Activated CD8-positive, alpha-beta memory T cell treated with anti-CD3 and anti-CD28 coated beads, Interleukin-2, amount 50 U/mL, for 1 hour (primary cell): ENCODE measurements around the gene RSPO4.

Experiments
- DNase-seq: peaks from one replicate; pipeline ENCODE4 v3.0.0-alpha.2; 2020; ENCODE audit errors: extremely low read depth

RSPO4 gene

DNA sequence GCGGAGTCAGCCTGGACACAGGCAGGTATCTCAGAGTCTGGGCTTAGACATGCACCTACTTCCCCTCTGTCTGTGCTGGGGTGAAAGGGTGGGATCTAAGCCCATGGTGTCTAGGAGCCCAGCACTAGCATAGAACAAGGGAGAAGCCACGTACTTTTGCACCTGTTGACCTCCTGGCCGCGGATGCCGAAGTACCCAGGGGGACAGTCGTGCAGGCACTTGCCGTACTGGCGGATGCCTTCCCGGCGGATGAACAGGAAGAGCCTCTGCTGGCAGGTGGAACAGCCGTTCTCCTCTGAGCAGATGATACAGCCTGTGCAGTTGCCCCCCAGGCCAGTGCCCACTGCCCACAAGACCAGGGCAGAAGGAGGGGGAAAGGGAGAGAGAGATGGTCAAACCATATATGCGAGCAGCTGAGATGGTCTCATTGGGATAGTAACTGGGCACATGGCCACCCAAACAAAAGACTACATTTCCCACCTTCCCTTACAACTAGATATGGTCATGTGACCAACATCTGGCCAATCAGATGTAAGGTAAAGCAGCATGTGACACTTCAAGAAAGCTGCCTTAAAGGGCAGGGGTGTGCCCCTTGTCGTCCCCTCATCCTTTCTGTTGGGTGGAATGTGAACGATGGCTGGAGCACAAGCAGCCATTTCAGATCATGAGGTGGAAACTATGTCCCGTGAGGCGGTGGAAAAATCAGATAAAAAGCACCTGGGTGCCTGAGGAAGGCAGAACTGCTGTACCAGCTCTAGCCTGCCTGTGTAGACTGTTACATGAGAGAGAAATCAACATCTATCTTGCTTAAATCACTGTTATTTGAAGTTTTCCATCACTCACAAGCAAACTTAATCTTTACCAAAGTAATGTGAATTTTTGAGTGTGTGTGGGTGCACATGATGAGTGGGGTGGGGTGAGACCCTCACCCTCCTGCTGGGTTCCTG lies 34.0 kb downstream of the RSPO4 start:
- no peak for DNase-seq

GRCh38 chr20:965956-966355 lies 36.2 kb downstream of the RSPO4 start:
- DNase-seq: no peak

- DNase-seq: no peak
Measured at GRCh38 chr20:963795-964194, 38.3 kb downstream of the RSPO4 start.

DNA sequence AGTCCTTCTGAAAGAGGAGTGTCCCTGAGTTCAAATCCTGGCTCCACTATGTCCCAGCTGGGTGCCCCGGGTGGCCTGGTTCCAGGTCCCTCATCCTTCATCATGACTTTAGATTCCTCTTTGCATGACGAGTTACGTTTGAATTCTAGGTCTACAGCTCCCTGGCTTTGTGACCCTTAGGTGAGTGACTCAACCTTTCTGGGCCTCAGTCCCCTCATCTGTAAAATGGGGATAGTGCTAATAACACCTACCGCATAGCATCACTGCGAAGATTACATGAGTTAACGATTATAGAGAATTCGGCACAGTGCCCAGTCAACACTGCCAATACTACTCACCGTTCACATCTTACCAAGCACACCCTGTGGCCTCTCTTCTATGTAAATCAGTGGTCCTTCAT lies 39.4 kb downstream of the RSPO4 start:
- no peak for DNase-seq

- no peak for DNase-seq
Measured at GRCh38 chr20:962223-962622, 39.9 kb downstream of the RSPO4 start.

- DNase-seq: no peak
Measured at GRCh38 chr20:961768-962167, 40.3 kb downstream of the RSPO4 start.

GRCh38 chr20:959996-960615 lies 42.0 kb downstream of the RSPO4 start:
- DNase-seq: no peak

DNA sequence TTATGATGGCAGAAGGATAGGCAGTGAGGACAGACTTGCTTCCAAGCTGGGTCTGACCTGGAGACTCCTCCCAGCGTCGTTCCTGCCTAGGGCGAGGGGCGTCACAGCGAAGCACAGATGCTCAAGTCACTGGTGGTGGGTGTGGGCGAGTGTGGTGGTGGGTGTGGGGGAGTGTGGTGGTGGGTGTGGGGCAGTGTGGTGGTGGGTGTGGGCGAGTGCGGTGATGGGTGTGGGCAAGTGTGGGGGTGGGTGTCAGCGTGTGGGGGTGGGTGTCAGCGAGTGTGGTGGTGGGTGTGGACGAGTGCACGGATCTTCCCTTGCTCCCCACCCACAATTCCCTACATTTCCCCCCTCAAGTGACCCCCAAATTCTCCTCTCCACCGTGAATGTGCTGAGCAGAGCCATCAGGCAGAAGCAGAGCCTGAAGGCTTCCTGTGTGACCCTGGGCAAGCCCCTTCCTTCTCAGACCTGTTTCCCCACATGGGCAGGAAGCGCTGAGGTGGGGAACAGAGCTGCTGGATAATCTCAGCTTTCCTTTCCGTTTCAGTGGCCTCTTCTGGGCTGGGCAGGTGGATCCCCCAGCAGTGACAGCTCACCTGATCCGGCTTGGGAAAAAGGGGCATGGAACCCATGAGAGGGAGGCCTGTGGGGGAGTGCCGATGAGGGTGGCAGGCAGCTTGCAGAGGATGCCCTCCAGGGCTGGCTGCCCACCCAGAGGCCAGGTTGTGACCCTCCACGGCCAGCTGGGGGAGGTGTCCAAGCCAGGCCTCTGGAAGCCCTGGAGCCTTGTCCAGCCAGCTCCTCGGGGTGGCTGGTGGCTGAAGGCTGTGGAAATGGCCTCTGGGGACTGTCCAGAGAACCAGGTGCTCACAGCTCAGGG lies 42.9 kb downstream of the RSPO4 start:
- no peak for DNase-seq

DNA sequence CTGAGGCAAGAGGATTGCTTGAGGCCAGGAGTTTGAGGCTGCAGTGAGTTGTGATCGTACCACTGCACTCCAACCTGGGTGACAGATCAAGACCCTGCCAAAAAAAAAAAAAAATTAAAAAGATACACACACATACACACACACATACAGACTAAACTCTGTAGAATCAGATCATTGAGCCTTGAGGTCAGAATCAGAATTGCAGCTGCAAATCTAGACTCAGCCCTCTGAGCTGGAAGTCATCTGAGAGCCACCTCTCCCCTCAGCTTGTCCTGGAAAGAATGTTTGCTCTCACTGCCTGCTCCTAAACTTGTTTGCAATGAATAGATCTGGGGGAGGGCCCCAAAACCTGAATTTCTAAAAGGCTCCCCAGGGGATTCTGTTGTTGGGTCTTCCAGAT lies 44.6 kb downstream of the RSPO4 start:
- DNase-seq: no peak

- DNase-seq: peak; percentile 32
Measured at GRCh38 chr20:956330-956951, 45.7 kb downstream of the RSPO4 start.

- no peak for DNase-seq
Measured at GRCh38 chr20:955656-956055, 46.5 kb downstream of the RSPO4 start.

DNA sequence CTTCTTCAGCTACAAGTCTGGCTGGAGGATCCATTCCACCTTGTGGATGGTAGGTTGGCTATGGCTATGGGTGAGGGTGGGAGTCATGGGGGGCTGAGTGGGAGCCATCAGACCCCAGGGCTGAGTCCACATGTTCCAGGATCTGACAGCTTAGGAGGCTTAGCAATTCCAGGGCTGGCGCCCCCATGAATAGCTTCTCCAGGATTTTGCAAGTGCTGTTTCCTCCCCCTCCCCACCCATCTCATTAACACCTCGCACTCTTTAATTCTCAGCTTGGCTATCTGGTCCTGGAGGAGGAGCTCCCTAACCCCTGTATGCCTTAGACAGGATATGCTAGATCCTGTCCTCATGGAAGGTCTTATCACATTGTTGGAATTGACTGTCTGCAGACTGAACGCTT lies 47.0 kb downstream of the RSPO4 start:
- DNase-seq: no peak

DNA sequence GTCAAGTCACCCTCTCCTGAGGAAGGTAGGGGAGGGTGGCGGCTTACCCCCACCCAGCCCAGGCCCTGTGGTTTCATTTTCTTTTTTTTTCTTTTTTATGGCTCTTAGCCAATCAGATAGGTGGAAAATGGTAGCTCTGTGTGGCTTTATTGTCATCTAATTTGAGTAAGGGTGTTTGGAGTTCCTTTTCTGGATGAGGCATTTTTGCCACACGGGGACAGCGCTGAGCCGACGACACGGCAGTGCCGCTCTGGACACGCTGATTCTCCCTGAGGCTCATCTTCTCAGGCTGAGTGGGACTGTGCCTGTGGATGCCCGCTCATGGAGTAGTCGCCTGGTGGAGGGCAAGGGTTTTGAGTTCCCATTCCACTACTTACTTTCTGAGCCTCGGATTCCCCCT lies 48.4 kb downstream of the RSPO4 start:
- DNase-seq: no peak

DNA sequence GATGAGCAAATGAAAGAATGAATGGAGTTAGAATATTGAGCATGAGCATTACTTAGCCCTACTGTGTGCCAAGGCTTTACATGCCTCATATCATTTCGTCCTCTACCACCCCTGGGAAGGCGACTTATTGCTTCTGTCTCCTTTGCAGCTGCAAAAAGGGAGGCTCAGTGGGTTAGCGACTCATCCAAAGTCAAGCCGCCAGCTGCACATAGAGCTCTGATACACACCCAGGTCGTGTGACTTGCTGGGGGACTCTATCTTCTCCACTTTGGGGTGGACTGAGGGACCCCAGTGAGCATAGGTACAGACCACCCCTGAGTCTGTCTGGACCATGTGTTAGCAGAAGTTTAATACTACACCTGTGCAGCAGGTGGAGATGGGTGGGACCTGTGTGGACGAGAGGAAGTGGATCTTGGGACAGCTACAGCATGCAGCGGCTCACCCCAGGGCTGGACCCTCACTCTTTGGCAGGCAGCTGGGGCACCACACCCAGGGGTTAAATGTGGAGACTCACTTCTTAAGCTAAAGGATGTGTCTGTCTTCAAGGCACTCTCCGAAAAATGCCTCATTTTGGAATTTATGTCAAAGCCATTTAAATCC lies 49.8 kb downstream of the RSPO4 start:
- DNase-seq: no peak

GRCh38 chr20:951384-952169 lies 50.5 kb downstream of the RSPO4 start:
- DNase-seq: no peak

DNA sequence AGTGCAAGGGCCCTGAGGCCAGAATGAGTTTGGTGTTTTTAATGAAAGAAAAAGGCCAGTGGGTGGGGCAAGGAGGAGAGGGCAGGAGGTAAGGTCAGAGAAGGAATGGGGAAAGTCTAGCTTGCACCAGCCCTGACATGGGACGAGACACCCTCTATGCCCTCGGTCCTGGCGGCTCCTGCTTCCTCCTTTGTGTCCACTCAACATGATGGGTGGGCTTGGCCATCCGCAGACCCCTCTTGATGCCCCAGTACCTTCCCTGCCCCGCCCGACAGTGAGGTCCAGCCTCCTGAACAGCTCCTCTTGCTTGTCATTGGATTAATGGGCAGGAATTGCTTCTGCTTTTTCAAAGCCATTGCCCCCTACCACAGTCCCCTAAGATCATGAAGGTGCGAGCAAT lies 52.4 kb downstream of the RSPO4 start:
- DNase-seq: no peak

- no peak for DNase-seq
Measured at GRCh38 chr20:946826-947225, 55.3 kb downstream of the RSPO4 start.

DNA sequence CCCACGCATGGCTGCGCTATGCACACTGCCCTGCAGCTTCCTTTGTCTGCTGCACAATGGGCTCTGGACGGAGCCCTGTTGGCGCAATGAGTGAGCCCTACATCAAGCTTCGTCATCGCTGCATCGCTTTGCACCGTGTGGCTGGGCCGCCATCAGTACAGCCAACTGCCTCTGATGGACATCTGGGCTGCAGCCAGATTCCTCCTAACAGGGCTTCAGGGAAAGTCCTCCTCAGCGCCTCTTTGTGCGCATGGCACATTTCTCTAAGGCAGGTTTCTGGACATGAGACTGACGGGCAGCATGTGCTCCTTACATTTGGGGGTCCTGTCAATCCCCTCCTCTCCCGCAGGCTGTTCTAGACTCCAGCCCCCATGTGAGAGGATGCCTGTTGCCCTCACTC lies 56.3 kb downstream of the RSPO4 start:
- DNase-seq: no peak

- DNase-seq: no peak
Measured at GRCh38 chr20:944774-945410, 57.2 kb downstream of the RSPO4 start.

DNA sequence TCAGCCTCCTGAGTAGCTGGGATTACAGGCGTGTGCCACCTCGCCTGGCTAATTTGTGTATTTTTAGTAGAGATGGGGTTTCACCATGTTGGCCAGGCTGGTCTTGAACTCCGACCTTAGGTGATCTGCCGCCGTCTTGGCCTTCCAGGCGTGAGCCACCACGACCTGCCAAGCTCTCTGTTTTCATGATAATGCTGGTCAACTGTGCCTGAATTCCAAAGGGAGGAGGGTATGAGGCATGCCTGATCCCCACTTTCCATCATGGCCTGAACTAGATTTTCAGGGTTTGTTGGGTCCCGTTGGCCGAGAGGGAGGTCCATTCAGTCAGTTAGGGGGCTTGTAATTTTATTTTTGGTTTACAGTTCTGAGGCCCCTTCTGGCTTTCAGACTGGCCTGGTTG lies 58.0 kb downstream of the RSPO4 start:
- no peak for DNase-seq
